G401 (cell line): ENCODE measurements around the gene CDH13. TPM values are rescaled to one million over a fixed set of nuclear protein-coding genes. Genes with fewer than 3 reads are reported as not detected.
A peak's percentile ranks its signal among the peaks of the same experiment; 100 is the strongest.

Experiments
- DNase-seq: peaks from one replicate; pipeline ENCODE4 v3.0.0-alpha.2; 2015; ENCODE audit warnings: low spot score
- in situ Hi-C: cut with HindIII; loops from 2 replicates; pipeline ENCODE4 v1.10.0; 2016; ENCODE audit warnings: low sequenced_read_pairs, mixed read lengths
- total RNA-seq: library from RNA; depleted of rRNA; stranded (reverse); fragments of >200 nt; shearing (Covaris generic); gene quantifications from 2 replicates; pipeline ENCODE4 v1.2.3, GENCODE V29; 2014

Gene CDH13
- total RNA-seq, 1 experiment from 2014 or later: 10.8 TPM

DNA sequence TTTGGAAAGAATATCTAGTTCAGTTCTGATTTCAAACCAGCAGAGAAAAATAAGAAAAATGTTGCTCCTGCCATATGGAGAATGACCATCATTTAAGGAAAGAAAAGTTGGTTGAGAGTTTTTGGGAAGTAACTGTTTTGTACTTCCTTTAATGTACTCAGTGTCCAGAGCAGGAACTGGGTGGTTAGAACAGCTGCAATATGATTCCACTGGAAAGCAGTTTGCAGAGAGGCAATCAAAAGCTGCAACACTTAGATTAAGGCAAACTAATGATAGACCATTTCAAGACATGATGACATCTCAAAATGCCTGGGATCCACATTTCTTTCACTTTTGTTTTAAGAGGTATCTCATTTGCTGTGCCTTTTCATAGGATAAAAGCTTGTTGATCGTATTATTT, 867.7 kb downstream of the CDH13 start:
- in situ Hi-C loops: no loop called here
- no peak for DNase-seq

DNA sequence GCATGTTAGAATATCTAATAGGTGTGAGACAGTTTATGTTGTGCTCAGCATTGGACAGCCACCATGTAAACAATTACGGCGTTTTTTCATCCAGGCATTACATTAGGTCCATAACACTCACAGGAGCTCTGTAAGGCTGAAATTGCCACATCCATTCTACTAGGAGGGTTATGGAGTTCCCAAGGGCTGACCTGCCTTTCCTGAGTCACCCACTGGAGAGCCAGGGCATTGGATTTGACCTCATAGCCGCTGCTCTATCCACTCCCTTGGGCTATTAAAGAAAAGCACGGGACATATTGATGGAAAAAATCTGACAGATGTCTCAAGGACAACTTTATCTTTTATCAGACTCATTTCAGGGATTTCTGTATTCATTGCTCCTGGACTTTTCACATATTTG, 874.7 kb downstream of the CDH13 start:
- in situ Hi-C loops: no loop called here
- DNase-seq: no peak

DNA sequence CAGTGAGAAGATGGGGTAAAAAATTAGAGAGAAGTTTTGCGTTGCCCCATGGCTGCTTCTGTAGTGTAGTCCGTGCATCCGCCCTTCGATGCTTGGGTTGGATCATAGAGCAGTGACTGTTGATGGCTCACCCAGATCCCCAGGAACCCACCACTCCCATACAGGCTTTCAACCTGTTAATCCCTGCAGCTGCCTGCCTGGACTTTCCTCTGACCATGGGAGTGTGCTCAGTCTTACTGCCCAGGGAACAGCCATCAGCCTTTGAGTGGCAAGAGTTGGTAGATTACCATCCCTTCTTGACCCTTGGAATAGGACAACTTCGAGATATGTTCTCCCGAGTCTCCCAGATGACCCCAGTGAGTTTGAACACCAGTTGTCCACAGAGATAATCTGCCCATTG, 881.5 kb downstream of the CDH13 start:
- in situ Hi-C loops: no loop called here
- DNase-seq: no peak

DNA sequence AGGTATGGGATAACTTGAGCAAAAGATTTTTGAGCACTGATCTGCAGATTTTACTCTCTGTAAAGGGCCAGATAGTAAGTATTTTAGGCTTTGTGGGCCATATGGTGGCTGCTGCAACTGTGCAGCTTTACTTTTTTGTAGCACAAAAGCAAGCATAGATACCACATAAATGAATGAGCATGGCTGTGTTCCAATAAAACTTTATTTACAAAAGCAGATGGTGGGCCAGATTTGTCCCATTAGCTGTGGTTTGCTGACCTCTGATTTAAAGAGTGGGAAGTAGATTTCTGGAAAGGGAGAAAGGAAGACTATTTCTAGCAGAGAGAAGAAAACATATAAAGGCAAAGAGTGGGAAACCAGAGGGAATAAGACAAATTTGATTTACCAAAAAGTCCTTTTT, 882.5 kb downstream of the CDH13 start:
- in situ Hi-C loops: no loop called here
- no peak for DNase-seq

DNA sequence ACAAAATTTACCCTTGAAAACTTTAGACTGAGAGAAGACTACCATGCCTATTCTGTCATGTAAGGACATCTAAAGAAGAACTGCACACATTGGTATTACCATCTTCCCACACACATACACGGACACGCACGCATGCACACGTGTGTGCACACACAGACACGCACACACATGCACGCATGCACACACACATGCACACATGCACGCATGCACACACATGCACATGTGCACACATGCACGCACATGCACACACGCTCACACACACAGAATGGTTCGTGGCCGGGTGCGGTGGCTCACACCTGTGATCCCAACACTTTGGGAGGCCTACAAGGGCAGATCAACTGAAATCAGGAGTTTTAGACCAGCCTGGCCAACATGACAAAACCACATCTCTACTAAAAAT, 884.1 kb downstream of the CDH13 start:
- in situ Hi-C loops: no loop called here
- DNase-seq: no peak

DNA sequence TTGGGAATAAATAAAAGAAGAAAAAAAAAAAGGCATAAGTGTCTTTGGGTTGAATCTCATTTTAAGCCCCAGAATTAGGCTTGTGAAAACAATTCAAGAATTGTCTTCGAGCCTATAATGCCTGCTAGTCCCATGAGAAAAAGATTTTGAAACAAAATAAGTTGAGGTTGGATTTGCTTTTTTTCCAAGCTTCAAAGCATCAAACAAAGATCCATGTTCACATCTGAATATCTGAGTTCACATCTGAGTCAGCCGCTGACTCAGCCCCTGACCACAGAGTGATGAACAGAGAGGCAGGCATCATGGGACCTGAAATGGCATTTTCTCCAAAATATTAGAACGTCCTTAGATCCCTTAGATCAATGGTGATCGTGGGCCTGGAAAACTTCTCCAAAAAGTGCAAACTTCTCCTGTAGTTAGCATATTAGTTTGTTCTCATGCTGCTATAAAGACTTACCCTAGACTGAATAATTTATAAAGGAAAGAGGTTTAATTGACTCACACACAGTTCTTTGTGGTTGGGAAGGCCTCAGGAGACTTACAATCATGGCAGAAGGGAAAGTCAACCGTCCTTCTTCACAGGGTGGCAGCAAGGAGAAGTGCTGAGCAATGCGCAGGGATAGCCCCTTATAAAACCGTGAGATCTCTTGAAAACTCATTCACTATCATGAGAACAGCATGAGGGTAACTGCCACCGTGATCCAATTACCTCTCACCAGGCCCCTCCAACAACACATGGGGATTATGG, 886.4 kb downstream of the CDH13 start:
- in situ Hi-C loops: no loop called here
- DNase-seq: no peak

DNA sequence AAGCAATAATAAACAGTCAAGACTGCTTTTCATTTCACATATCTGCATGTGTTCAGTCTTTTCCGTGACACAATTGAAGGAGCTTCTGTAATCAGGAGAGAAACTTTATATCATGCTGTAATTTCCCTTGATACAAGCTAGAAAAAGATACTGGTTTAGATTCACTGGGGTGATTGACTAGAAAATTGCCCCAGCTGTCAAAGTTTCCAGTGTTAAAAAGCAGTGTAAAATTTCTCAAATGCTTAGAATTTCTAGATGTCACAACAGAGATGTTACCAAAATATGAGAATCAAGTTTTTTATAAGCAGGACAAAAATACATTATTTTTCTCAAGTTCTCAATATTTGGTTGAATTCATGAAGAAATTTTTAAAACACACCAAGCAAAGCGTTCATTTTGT, 888.6 kb downstream of the CDH13 start:
- DNase-seq: no peak
- in situ Hi-C loops: no loop called here

DNA sequence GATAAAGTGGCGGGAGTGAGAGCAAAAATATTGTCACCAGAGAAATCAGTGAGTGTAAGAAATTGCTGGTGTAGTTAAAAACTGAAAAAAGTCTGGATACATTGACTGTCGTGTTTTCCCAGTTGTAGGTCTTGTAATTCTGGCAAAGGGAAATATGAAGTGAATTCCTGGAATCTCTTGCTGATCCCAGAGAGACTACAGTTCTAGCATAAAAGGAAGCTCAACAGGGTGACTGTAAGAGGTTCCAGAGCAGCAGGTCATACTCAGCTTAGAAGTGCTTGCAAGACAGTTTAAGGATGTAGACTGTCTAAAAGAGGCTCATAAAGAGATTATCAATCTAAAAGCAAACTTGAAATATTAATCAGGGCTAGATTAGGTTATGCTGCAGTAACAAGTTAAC, 890.2 kb downstream of the CDH13 start:
- in situ Hi-C loops: no loop called here
- DNase-seq: no peak

DNA sequence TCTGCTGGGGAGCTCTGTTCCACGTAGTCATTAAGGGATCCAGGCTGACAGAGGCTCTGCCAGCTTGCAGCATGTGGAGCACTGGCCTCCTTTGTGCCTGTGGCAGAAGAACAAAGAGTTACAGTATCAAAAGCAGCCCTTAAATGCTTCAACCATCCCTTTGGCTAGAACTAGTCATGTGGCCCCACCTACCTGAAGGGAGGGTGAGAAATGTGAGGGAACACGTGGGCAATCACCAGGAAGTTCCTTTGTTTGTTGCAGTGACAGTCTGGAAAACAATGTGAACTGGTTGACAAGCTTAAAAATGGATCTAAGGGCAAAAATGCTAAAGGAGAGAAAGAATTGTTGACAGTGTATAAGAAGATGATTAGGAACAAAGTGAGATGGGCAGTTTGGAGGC, 890.6 kb downstream of the CDH13 start:
- DNase-seq: no peak
- in situ Hi-C loops: no loop called here

DNA sequence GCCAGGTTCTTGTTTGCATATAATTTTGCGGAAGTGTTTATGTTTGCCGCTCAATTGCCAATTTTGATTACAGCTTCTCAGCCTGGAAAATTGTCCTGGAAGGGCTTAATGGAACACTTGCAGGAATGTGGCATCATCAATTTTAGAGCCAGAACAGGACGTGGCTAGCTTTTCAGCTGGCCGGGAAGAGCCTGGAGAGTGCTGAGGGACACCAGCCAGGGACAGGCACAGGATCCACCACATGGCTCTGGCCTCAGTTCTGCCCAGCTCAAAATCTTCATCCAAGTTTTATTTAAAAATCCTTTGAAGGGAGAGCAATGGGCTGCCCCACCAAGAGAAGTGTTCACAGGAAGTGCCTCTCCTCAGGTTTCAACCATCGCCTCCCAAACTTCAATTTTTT, 893.8 kb downstream of the CDH13 start:
- in situ Hi-C loops: no loop called here
- DNase-seq: peak; percentile 76

DNA sequence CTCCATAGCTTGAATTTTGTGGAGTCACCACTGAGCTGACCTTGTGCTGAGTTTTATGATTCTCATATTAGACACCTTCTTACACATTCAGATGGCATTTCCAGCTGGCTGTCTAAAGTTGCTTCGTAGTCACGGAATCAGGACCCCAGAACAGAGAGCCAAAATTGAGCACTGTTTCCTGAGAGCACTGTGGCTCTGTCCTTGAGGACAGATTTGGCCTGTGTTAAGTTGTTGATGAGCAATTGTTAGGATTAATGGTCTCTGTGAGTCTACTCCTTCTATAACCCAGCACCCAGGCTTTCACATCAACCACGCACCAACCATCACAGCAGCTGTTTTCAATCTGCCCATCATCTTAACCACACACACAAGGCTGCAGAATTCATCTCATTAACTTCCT, 903.5 kb downstream of the CDH13 start:
- no peak for DNase-seq
- in situ Hi-C loops: no loop called here

DNA sequence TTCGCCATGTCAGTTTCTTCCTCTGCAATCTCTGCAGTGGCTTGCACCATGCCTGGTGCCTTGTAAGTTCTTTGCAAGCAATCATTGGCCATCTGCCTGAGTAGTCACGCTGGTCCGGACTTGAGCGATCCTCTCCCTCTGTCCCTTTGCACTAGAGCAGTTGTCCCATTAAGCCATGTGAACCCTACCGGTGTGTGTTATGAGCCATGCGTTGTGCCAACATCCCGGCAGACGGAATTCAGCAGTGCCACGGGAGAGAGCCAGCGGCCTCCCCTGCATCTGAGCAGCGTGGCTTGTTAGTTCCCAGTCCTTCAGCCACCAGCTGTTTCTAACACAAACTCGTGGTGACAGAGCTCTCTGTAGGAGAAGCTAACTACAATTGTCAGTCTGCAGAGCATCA, 905.9 kb downstream of the CDH13 start:
- no peak for DNase-seq
- in situ Hi-C loops: no loop called here

DNA sequence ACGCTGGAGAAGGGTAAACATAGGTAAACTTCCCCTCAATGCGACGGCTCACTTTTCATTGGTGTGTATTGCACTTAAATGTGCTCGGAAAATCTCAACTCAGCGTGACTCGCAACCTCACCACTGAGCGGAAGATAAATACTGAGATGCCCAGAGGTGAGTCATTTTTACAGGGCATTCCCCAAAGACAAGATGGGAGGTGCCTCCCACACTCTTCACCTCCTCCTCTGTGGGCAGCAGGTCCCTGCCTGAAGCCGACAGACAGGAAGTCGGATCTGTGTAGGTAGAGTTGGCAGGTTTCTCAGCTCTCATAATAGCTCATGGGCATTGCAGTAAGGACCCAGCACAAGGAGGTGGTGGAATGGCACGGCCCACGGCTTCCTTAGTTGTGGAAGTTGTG, 906.4 kb downstream of the CDH13 start:
- in situ Hi-C loops: no loop called here
- DNase-seq: no peak

DNA sequence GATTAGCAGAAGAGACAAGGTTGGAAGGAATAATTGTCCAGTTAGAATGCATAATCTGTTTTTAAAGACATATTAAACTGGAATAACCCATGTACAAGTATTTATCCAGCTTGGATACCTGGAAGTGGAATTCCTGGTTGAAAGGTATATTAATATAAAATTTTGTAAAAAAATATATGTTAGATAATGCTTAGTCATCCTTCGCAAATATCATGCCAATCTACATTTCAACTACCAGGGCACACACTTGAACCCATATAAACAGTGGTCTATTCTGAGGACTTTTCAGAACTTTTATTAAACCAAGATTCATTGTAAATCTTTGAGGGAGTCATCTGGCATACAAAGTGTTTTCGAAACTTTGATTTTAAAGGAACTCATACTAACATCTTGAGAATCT, 911.9 kb downstream of the CDH13 start:
- in situ Hi-C loops: no loop called here
- no peak for DNase-seq

DNA sequence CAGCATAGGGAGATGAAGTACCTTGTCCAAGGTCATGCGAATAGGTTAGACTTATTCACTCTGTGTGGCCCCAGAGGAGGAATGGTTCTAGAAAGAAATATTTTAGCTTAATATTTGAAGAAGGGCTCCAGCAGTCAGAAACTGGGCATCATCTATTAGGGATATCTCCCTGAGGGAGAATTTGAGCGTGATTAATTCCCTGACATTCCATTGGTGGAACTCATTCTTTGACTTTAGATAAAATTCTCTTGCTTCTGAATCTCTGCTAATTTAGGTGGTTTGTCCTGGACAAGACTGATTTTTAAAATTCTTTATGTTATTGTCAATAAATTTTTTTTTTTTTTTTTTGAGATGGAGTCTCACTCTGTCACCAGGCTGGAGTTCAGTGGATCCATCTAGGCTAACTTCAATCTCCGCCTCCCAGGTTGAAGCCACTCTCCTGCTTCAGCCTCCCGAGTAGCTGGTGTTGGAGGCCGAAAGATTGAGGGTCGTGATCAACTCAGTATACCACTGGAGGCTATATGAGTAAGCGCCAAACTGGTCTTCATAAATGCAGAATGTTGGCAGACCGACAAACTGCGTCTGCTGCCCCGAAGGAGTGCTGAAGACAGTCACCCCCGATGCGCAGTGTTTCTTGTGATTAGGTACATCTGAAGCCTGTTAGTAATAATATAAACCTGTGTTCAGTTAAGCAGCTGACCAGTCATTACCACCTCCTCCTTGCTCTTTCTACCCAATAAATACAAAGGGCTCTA, 913.1 kb downstream of the CDH13 start:
- in situ Hi-C loops: no loop called here
- no peak for DNase-seq

DNA sequence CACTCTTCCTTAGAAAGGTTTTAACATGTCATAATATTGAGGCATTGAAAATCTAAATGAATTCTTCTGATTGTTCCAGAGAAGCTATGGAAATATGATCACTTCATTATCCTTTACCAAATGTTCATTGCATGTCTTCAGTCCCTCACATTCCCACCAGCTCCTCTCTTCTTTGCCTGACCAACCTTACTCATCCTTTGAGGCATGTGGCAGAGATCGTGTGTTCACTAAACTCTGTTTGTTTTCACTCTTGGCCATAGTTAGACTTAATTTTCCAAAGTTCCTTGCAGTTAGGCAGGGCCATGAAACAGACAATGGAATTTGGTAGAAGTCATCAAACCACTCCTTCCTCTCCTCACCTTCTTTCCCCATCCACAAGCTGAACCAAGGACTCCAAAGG, 914.5 kb downstream of the CDH13 start:
- in situ Hi-C loops: no loop called here
- DNase-seq: no peak

DNA sequence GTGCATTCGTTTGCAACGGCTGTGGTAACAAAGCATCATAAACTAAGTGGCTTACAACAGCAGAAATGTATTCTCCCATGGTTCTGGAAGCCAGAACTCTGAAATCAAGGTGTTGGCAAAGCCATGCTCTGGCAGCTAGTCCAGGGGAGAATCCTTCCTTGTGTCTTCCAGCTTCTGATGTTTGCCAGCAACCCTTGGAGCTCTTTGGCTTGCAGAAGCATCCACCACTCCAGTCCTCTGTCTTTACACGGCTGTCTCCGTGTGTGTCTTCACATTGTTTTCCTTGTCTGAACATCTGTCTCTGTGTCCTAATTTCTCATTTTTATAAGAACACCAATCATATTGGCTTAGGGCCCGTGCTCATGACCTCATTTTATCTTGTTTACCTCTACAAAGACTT, 915.7 kb downstream of the CDH13 start:
- in situ Hi-C loops: no loop called here
- DNase-seq: peak; percentile 52

DNA sequence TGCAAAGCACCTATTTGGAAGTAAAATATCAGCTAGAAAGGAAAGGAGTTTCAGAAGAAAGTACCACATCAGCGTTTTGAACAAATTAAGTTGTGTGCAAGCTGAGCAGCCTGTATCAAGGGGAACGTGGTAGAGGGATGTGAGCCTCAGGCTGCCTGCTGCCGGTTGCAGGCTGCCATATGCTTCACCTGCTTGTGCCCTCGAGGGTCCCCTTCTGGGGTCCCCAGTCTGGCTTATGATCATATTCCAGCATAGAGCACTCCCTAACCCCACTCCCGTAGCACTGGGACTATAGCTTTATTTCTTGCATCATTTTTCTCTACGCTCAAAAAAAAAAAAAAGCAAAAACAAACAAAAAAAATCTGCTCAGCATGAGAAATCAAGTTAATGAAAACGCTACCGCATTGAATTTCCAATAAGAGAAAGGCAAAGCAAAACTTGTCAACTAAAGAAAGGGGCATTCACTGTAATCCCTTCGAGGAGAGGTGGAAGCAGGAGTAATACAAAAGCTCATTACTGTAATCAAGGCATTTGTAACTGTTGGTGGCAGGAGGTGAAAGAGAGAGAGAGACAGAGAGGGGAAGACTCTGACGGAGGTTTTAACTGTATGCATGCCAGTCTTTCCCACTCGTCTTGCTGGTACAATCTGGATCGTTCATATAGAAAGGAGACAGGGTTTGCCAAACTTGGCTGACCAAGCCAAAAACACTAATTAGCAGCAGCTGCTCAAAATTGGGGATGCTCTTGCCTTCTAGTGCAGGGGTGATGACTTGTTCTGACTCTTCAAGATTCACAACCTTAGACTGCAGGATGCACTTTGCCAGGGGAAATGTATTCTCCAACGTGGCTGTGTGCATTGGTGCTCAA, 922.8 kb downstream of the CDH13 start:
- peak; percentile 23 for DNase-seq
- in situ Hi-C loops: no loop called here

DNA sequence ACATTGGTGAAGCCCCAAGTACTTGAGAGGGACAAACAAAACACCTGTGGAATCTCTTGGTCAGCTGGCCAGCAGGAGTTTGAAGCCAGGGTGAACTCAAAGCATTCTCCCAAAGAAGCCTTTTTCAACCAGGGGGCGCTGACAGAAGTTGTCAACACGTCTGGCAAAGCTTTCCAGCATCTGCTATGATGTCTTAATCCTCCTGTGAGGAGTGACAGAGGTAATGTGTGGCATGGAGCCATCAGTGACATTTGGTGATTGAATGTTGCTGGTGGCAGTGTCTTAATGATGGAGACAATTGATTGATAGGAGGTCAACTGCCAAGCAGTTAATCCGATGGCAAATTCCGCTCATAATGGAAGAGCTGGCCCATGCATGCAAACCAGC, 923.4 kb downstream of the CDH13 start:
- peak; percentile 50 for DNase-seq

DNA sequence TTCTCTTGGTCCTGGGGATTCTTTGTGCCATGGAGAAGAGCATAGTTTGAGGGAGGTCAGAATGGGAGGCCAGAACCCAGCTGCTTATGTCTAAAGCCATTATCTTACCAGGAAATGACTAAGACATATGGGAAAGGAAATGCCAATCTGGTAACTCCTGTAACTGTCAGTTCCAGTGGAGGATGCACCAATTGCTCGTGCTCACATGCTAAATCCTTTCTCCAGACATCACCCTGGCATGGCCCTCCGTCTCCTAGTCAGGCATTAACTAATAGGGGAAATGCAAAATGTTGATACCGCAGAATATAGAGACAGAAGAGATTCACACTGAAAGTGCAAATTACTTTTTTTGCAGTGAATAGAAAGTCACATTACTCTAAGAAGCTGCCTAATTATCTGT, 925.5 kb downstream of the CDH13 start:
- no peak for DNase-seq
- in situ Hi-C loops: no loop called here

More for the DNA sequence above, 923.4 kb downstream of the CDH13 start:
- in situ Hi-C loops: no loop called here
